ENCODE measurements around the gene PTPRO. TPM values are rescaled to one million over a fixed set of nuclear protein-coding genes. Genes with fewer than 3 reads are reported as not detected.

Gene PTPRO
- polyA plus RNA-seq, 4 donors = 0.78 to 6.7 (median 1.3) TPM

- Histone ChIP-seq H3K27ac (ENCODE audit: low read depth in 1 of 3, low read length in 2 of 3) (no peak overlapping the region), H3K27me3 (ENCODE audit: control insufficient read depth in 3 of 3, insufficient read depth in 3 of 3, low read length in 3 of 3) (peaks cover 0 to 3% (median 0%) of the 10 kb centered on the region in 3 donors), H3K9me3 (ENCODE audit: control insufficient read depth in 2 of 2, insufficient read depth in 1 of 2, low read depth in 1 of 2, low read length in 1 of 2) (peaks cover 1 to 3% of the 10 kb centered on the region in 2 donors), H3K4me3 (ENCODE audit: low read depth in 1 of 3, low read length in 3 of 3) (no peak overlapping the region), H3K4me1 (ENCODE audit: control insufficient read depth in 3 of 3, insufficient read depth in 2 of 3, low read depth in 1 of 3, low read length in 2 of 3) (no peaks in the 10 kb centered on the region), H3K36me3 (ENCODE audit: control insufficient read depth in 3 of 3, insufficient read depth in 2 of 3, low read depth in 1 of 3, low read length in 3 of 3) (no peaks in the 10 kb centered on the region)
- DNase-seq (no peak), FAIRE-seq (no peak)
- 80 to 91% (median 83%) methylated on average over 8 of the region's 8 CpGs for WGBS, 3 donors
These were observed 205.1 kb downstream of the PTPRO start for GRCh38 chr12:15527201-15528080.

GRCh38 chr12:15528666-15529065 lies 206.4 kb downstream of the PTPRO start:
- 94 to 100% (median 98%) methylated on average over 2 of the region's 2 CpGs for WGBS, 3 donors
- DNase-seq (no peak), FAIRE-seq (no peak)
- Histone ChIP-seq H3K4me1 (ENCODE audit: control insufficient read depth in 3 of 3, insufficient read depth in 2 of 3, low read depth in 1 of 3, low read length in 2 of 3) (peaks cover 0 to under 1% (median 0%) of the 10 kb centered on the region in 3 donors), H3K4me3 (ENCODE audit: low read depth in 1 of 3, low read length in 3 of 3) (no peak overlapping the region), H3K27ac (ENCODE audit: low read depth in 1 of 3, low read length in 2 of 3) (no peak overlapping the region), H3K9me3 (ENCODE audit: control insufficient read depth in 2 of 2, insufficient read depth in 1 of 2, low read depth in 1 of 2, low read length in 1 of 2) (peaks cover 1 to 3% of the 10 kb centered on the region in 2 donors), H3K36me3 (ENCODE audit: control insufficient read depth in 3 of 3, insufficient read depth in 2 of 3, low read depth in 1 of 3, low read length in 3 of 3) (no peaks in the 10 kb centered on the region), H3K27me3 (ENCODE audit: control insufficient read depth in 3 of 3, insufficient read depth in 3 of 3, low read length in 3 of 3) (peaks cover 0 to 3% (median 0%) of the 10 kb centered on the region in 3 donors)

- no peak for DNase-seq
- Histone ChIP-seq H3K9me3 (ENCODE audit: control insufficient read depth in 2 of 2, insufficient read depth in 1 of 2, low read depth in 1 of 2, low read length in 1 of 2) (peaks cover 1 to 3% of the 10 kb centered on the region in 2 donors), H3K27ac (ENCODE audit: low read depth in 1 of 3, low read length in 2 of 3) (no peak overlapping the region), H3K36me3 (ENCODE audit: control insufficient read depth in 3 of 3, insufficient read depth in 2 of 3, low read depth in 1 of 3, low read length in 3 of 3) (no peaks in the 10 kb centered on the region), H3K4me3 (ENCODE audit: low read depth in 1 of 3, low read length in 3 of 3) (no peak overlapping the region), H3K27me3 (ENCODE audit: control insufficient read depth in 3 of 3, insufficient read depth in 3 of 3, low read length in 3 of 3) (peaks cover 0 to 3% (median 0%) of the 10 kb centered on the region in 3 donors), H3K4me1 (ENCODE audit: control insufficient read depth in 3 of 3, insufficient read depth in 2 of 3, low read depth in 1 of 3, low read length in 2 of 3) (peaks cover 0 to 3% (median 0%) of the 10 kb centered on the region in 3 donors)
- WGBS, 3 donors = 90 to 100% (median 95%) methylated on average over 1 of the region's 1 CpG
- FAIRE-seq = no peak
These were observed 208.1 kb downstream of the PTPRO start for GRCh38 chr12:15530361-15530760.

- Histone ChIP-seq H3K4me1 (ENCODE audit: control insufficient read depth in 3 of 3, insufficient read depth in 2 of 3, low read depth in 1 of 3, low read length in 2 of 3) (peaks cover 0 to 3% (median 0%) of the 10 kb centered on the region in 3 donors), H3K4me3 (ENCODE audit: low read depth in 1 of 3, low read length in 3 of 3) (no peak overlapping the region), H3K9me3 (ENCODE audit: control insufficient read depth in 2 of 2, insufficient read depth in 1 of 2, low read depth in 1 of 2, low read length in 1 of 2) (peaks cover 0 to 1% of the 10 kb centered on the region in 2 donors), H3K27me3 (ENCODE audit: control insufficient read depth in 3 of 3, insufficient read depth in 3 of 3, low read length in 3 of 3) (no peaks in the 10 kb centered on the region), H3K27ac (ENCODE audit: low read depth in 1 of 3, low read length in 2 of 3) (no peak overlapping the region), H3K36me3 (ENCODE audit: control insufficient read depth in 3 of 3, insufficient read depth in 2 of 3, low read depth in 1 of 3, low read length in 3 of 3) (no peaks in the 10 kb centered on the region)
- no peak for FAIRE-seq
- 24 to 36% (median 24%) methylated on average over 3 of the region's 3 CpGs for WGBS, 3 donors
- peak; percentile 27 to 68 for DNase-seq
These were observed 210.2 kb downstream of the PTPRO start for GRCh38 chr12:15532364-15532977.

GRCh38 chr12:15534322-15534721 lies 212.0 kb downstream of the PTPRO start:
- H3K36me3 ChIP-seq (ENCODE audit: control insufficient read depth in 3 of 3, insufficient read depth in 2 of 3, low read depth in 1 of 3, low read length in 3 of 3) = no peaks in the 10 kb centered on the region
- DNase-seq = peak; percentile 19 to 71
- H3K27ac ChIP-seq (ENCODE audit: low read depth in 1 of 3, low read length in 2 of 3) = no peak overlapping the region
- H3K4me3 ChIP-seq (ENCODE audit: low read depth in 1 of 3, low read length in 3 of 3) = no peak overlapping the region
- FAIRE-seq = no peak
- WGBS, 3 donors = 52 to 62% (median 58%) methylated on average over 3 of the region's 3 CpGs
- no peaks in the 10 kb centered on the region for H3K9me3 ChIP-seq (ENCODE audit: control insufficient read depth in 2 of 2, insufficient read depth in 1 of 2, low read depth in 1 of 2, low read length in 1 of 2)
- no peaks in the 10 kb centered on the region for H3K27me3 ChIP-seq (ENCODE audit: control insufficient read depth in 3 of 3, insufficient read depth in 3 of 3, low read length in 3 of 3)
- peaks cover 0 to 3% (median 0%) of the 10 kb centered on the region in 3 donors for H3K4me1 ChIP-seq (ENCODE audit: control insufficient read depth in 3 of 3, insufficient read depth in 2 of 3, low read depth in 1 of 3, low read length in 2 of 3)

GRCh38 chr12:15534874-15535273 lies 212.6 kb downstream of the PTPRO start:
- no peaks in the 10 kb centered on the region for H3K36me3 ChIP-seq (ENCODE audit: control insufficient read depth in 3 of 3, insufficient read depth in 2 of 3, low read depth in 1 of 3, low read length in 3 of 3)
- DNase-seq (no peak), FAIRE-seq (no peak)
- H3K27me3 ChIP-seq (ENCODE audit: control insufficient read depth in 3 of 3, insufficient read depth in 3 of 3, low read length in 3 of 3) = no peaks in the 10 kb centered on the region
- no peak overlapping the region for H3K4me3 ChIP-seq (ENCODE audit: low read depth in 1 of 3, low read length in 3 of 3)
- H3K9me3 ChIP-seq (ENCODE audit: control insufficient read depth in 2 of 2, insufficient read depth in 1 of 2, low read depth in 1 of 2, low read length in 1 of 2) = no peaks in the 10 kb centered on the region
- H3K4me1 ChIP-seq (ENCODE audit: control insufficient read depth in 3 of 3, insufficient read depth in 2 of 3, low read depth in 1 of 3, low read length in 2 of 3) = peaks cover 0 to 3% (median 0%) of the 10 kb centered on the region in 3 donors
- H3K27ac ChIP-seq (ENCODE audit: low read depth in 1 of 3, low read length in 2 of 3) = peak overlapping the region in 1 of 3 donors; percentile 8
- 82 to 94% (median 93%) methylated on average over 5 of the region's 5 CpGs for WGBS, 3 donors

GRCh38 chr12:15535352-15535781 lies 213.1 kb downstream of the PTPRO start:
- H3K27ac ChIP-seq (ENCODE audit: low read depth in 1 of 3, low read length in 2 of 3) = peak overlapping the region in 1 of 3 donors; percentile 8
- H3K9me3 ChIP-seq (ENCODE audit: control insufficient read depth in 2 of 2, insufficient read depth in 1 of 2, low read depth in 1 of 2, low read length in 1 of 2) = no peaks in the 10 kb centered on the region
- 67 to 75% (median 74%) methylated on average over 6 of the region's 6 CpGs for WGBS, 3 donors
- H3K4me3 ChIP-seq (ENCODE audit: low read depth in 1 of 3, low read length in 3 of 3) = no peak overlapping the region
- no peaks in the 10 kb centered on the region for H3K36me3 ChIP-seq (ENCODE audit: control insufficient read depth in 3 of 3, insufficient read depth in 2 of 3, low read depth in 1 of 3, low read length in 3 of 3)
- peaks cover 0 to 3% (median 0%) of the 10 kb centered on the region in 3 donors for H3K4me1 ChIP-seq (ENCODE audit: control insufficient read depth in 3 of 3, insufficient read depth in 2 of 3, low read depth in 1 of 3, low read length in 2 of 3)
- no peaks in the 10 kb centered on the region for H3K27me3 ChIP-seq (ENCODE audit: control insufficient read depth in 3 of 3, insufficient read depth in 3 of 3, low read length in 3 of 3)
- no peak for FAIRE-seq
- no peak for DNase-seq

GRCh38 chr12:15536446-15536845 lies 214.1 kb downstream of the PTPRO start:
- Histone ChIP-seq H3K27ac (ENCODE audit: low read depth in 1 of 3, low read length in 2 of 3) (no peak overlapping the region), H3K4me1 (ENCODE audit: control insufficient read depth in 3 of 3, insufficient read depth in 2 of 3, low read depth in 1 of 3, low read length in 2 of 3) (peaks cover 0 to 3% (median 0%) of the 10 kb centered on the region in 3 donors), H3K9me3 (ENCODE audit: control insufficient read depth in 2 of 2, insufficient read depth in 1 of 2, low read depth in 1 of 2, low read length in 1 of 2) (no peaks in the 10 kb centered on the region), H3K27me3 (ENCODE audit: control insufficient read depth in 3 of 3, insufficient read depth in 3 of 3, low read length in 3 of 3) (no peaks in the 10 kb centered on the region), H3K4me3 (ENCODE audit: low read depth in 1 of 3, low read length in 3 of 3) (no peak overlapping the region), H3K36me3 (ENCODE audit: control insufficient read depth in 3 of 3, insufficient read depth in 2 of 3, low read depth in 1 of 3, low read length in 3 of 3) (no peaks in the 10 kb centered on the region)
- DNase-seq (no peak), FAIRE-seq (no peak)
- WGBS, 3 donors = 83 to 92% (median 87%) methylated on average over 4 of the region's 4 CpGs
